OCI-LY3 (cell line): ENCODE data around the gene MICB.

Source experiments
- CTCF ChIP-seq: fragments of 200-600, 300-600 bp; sonication (generic); IDR thresholded peaks from 2 replicates; pipeline ENCODE4 v1.5.1; 2014; ENCODE audit warnings: antibody characterized with exemption, low read length, low read depth
- EZH2phosphoT487 ChIP-seq: fragments of 200-600 bp; shearing (Covaris generic); IDR thresholded peaks from 2 replicates; pipeline ENCODE4 v1.6.1; 2018; ENCODE audit warnings: antibody characterized with exemption, mixed run types, low read depth

- TF ChIP-seq CTCF = no peak
- no peak for TF ChIP-seq EZH2phosphoT487
These were observed 32.2 kb upstream of the MICB start for GRCh38 chr6:31465718-31466117.
